ENCODE data around the gene ZNF345. TPM values are rescaled to one million over a fixed set of nuclear protein-coding genes. Genes with fewer than 3 reads are reported as not detected.

ZNF345 gene
- total and polyA plus RNA-seq, 9 of the 15 experiments (the other 6 are each of a cell fraction or from before 2014, with no cell fraction given), result 0.38 to 1.6 (median 0.65) TPM

DNA sequence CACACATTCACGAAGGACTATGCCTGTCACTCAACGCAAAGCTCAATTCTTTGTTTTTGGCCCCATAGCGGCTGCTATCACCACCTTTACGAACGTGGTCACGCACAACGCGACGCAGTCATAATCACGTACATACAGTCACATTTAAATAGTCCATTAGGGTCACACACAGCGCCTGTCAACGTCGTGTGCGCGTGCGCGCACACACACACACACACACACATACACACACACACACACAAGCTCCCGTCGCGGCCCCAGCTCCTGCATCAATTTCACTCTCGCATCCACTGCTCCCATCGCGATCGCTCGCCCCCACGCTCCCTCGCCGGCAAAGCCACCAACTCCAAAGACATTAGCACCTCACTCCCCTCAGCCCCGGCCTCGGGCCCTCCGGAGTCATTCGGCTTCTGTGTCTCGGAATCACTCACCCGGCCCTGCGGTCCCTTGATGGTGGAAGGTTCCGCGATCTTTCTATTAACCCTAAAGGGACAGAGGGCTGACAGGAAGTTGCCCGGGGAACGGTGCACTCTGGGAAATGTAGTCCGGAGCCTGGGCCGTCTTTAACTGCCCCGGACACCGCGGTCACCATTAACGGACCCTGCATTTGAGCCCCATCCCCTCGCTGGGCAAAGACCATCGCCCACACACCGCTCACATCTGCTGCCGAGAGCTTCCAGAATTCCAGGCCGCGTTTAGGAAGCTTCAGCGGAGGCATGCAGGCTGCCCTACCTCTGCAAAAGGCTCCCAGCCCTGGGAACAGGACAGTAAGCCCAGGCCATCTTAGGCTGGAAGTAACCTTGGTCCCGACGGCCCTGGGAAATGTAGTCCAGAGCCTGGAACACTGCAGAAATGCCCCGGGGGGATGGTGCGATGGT, 12.5 kb upstream of the ZNF345 start, which contains the start of gene ZNF790 (continued):
- TF ChIP-seq, protein P1, sequence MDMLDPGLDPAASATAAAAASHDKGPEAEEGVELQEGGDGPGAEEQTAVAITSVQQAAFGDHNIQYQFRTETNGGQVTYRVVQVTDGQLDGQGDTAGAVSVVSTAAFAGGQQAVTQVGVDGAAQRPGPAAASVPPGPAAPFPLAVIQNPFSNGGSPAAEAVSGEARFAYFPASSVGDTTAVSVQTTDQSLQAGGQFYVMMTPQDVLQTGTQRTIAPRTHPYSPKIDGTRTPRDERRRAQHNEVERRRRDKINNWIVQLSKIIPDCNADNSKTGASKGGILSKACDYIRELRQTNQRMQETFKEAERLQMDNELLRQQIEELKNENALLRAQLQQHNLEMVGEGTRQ (CRISPR knock-in tag; IDR thresholded peaks at IDR 0.05), result no peak
- TF ChIP-seq, protein P2, sequence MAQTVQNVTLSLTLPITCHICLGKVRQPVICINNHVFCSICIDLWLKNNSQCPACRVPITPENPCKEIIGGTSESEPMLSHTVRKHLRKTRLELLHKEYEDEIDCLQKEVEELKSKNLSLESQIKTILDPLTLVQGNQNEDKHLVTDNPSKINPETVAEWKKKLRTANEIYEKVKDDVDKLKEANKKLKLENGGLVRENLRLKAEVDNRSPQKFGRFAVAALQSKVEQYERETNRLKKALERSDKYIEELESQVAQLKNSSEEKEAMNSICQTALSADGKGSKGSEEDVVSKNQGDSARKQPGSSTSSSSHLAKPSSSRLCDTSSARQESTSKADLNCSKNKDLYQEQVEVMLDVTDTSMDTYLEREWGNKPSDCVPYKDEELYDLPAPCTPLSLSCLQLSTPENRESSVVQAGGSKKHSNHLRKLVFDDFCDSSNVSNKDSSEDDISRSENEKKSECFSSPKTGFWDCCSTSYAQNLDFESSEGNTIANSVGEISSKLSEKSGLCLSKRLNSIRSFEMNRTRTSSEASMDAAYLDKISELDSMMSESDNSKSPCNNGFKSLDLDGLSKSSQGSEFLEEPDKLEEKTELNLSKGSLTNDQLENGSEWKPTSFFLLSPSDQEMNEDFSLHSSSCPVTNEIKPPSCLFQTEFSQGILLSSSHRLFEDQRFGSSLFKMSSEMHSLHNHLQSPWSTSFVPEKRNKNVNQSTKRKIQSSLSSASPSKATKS (CRISPR knock-in tag; IDR thresholded peaks at IDR 0.05), result no peak
- no peak for TF ChIP-seq KHSRP (IDR thresholded peaks at IDR 0.05)
- TF ChIP-seq, protein P3, sequence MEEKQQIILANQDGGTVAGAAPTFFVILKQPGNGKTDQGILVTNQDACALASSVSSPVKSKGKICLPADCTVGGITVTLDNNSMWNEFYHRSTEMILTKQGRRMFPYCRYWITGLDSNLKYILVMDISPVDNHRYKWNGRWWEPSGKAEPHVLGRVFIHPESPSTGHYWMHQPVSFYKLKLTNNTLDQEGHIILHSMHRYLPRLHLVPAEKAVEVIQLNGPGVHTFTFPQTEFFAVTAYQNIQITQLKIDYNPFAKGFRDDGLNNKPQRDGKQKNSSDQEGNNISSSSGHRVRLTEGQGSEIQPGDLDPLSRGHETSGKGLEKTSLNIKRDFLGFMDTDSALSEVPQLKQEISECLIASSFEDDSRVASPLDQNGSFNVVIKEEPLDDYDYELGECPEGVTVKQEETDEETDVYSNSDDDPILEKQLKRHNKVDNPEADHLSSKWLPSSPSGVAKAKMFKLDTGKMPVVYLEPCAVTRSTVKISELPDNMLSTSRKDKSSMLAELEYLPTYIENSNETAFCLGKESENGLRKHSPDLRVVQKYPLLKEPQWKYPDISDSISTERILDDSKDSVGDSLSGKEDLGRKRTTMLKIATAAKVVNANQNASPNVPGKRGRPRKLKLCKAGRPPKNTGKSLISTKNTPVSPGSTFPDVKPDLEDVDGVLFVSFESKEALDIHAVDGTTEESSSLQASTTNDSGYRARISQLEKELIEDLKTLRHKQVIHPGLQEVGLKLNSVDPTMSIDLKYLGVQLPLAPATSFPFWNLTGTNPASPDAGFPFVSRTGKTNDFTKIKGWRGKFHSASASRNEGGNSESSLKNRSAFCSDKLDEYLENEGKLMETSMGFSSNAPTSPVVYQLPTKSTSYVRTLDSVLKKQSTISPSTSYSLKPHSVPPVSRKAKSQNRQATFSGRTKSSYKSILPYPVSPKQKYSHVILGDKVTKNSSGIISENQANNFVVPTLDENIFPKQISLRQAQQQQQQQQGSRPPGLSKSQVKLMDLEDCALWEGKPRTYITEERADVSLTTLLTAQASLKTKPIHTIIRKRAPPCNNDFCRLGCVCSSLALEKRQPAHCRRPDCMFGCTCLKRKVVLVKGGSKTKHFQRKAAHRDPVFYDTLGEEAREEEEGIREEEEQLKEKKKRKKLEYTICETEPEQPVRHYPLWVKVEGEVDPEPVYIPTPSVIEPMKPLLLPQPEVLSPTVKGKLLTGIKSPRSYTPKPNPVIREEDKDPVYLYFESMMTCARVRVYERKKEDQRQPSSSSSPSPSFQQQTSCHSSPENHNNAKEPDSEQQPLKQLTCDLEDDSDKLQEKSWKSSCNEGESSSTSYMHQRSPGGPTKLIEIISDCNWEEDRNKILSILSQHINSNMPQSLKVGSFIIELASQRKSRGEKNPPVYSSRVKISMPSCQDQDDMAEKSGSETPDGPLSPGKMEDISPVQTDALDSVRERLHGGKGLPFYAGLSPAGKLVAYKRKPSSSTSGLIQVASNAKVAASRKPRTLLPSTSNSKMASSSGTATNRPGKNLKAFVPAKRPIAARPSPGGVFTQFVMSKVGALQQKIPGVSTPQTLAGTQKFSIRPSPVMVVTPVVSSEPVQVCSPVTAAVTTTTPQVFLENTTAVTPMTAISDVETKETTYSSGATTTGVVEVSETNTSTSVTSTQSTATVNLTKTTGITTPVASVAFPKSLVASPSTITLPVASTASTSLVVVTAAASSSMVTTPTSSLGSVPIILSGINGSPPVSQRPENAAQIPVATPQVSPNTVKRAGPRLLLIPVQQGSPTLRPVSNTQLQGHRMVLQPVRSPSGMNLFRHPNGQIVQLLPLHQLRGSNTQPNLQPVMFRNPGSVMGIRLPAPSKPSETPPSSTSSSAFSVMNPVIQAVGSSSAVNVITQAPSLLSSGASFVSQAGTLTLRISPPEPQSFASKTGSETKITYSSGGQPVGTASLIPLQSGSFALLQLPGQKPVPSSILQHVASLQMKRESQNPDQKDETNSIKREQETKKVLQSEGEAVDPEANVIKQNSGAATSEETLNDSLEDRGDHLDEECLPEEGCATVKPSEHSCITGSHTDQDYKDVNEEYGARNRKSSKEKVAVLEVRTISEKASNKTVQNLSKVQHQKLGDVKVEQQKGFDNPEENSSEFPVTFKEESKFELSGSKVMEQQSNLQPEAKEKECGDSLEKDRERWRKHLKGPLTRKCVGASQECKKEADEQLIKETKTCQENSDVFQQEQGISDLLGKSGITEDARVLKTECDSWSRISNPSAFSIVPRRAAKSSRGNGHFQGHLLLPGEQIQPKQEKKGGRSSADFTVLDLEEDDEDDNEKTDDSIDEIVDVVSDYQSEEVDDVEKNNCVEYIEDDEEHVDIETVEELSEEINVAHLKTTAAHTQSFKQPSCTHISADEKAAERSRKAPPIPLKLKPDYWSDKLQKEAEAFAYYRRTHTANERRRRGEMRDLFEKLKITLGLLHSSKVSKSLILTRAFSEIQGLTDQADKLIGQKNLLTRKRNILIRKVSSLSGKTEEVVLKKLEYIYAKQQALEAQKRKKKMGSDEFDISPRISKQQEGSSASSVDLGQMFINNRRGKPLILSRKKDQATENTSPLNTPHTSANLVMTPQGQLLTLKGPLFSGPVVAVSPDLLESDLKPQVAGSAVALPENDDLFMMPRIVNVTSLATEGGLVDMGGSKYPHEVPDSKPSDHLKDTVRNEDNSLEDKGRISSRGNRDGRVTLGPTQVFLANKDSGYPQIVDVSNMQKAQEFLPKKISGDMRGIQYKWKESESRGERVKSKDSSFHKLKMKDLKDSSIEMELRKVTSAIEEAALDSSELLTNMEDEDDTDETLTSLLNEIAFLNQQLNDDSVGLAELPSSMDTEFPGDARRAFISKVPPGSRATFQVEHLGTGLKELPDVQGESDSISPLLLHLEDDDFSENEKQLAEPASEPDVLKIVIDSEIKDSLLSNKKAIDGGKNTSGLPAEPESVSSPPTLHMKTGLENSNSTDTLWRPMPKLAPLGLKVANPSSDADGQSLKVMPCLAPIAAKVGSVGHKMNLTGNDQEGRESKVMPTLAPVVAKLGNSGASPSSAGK (IDR thresholded peaks at IDR 0.05), result no peak
- no peak for TF ChIP-seq CREB1 (IDR thresholded peaks at IDR 0.05)
- peak; percentile 8; the same call in 1 of the 2 replicates for TF ChIP-seq CREB1 (CRISPR knock-in tag; IDR thresholded peaks at IDR 0.05)
- TF ChIP-seq ZNF77 (CRISPR knock-in tag; IDR thresholded peaks at IDR 0.05), result no peak
- TF ChIP-seq, protein P4, sequence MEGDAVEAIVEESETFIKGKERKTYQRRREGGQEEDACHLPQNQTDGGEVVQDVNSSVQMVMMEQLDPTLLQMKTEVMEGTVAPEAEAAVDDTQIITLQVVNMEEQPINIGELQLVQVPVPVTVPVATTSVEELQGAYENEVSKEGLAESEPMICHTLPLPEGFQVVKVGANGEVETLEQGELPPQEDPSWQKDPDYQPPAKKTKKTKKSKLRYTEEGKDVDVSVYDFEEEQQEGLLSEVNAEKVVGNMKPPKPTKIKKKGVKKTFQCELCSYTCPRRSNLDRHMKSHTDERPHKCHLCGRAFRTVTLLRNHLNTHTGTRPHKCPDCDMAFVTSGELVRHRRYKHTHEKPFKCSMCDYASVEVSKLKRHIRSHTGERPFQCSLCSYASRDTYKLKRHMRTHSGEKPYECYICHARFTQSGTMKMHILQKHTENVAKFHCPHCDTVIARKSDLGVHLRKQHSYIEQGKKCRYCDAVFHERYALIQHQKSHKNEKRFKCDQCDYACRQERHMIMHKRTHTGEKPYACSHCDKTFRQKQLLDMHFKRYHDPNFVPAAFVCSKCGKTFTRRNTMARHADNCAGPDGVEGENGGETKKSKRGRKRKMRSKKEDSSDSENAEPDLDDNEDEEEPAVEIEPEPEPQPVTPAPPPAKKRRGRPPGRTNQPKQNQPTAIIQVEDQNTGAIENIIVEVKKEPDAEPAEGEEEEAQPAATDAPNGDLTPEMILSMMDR (IDR thresholded peaks at IDR 0.05 in 2 of 3, conservative IDR thresholded peaks at IDR 0.05 in 1 of 3; ENCODE audit: insufficient read depth in 2 of 3, low read depth in 1 of 3, low read length in 3 of 3), result no peak
- TF ChIP-seq NFIX (CRISPR knock-in tag; IDR thresholded peaks at IDR 0.05; ENCODE audit: low read depth), result no peak
- no peak for TF ChIP-seq NR1H2 (CRISPR knock-in tag; IDR thresholded peaks at IDR 0.05)
- TF ChIP-seq HIVEP1 (CRISPR knock-in tag; IDR thresholded peaks at IDR 0.05), result no peak

Measured in K562 (cell line).